Fibroblast of mammary gland (primary cell): ENCODE results near the gene ZRANB3.
A peak's percentile ranks its signal among the peaks of the same experiment; 100 is the strongest.

Source experiments
- DNase-seq: peaks from one replicate; pipeline ENCODE4 v3.0.0-alpha.2; 2010; ENCODE audit warnings: low read depth
- H3K4me3 ChIP-seq: 2 replicates; pipeline ENCODE4 v1.5.1; 2011; ENCODE audit warnings: low read depth, mild to moderate bottlenecking, low read length, moderate library complexity; ENCODE audit not compliant: control insufficient read depth
- TF ChIP-seq, protein P1 (sequence below): conservative IDR thresholded peaks from 2 replicates; pipeline ENCODE4 v1.5.1; 2011; ENCODE audit warnings: low read depth, low read length, inconsistent platforms; ENCODE audit not compliant: control insufficient read depth, insufficient read depth

Gene ZRANB3

DNA sequence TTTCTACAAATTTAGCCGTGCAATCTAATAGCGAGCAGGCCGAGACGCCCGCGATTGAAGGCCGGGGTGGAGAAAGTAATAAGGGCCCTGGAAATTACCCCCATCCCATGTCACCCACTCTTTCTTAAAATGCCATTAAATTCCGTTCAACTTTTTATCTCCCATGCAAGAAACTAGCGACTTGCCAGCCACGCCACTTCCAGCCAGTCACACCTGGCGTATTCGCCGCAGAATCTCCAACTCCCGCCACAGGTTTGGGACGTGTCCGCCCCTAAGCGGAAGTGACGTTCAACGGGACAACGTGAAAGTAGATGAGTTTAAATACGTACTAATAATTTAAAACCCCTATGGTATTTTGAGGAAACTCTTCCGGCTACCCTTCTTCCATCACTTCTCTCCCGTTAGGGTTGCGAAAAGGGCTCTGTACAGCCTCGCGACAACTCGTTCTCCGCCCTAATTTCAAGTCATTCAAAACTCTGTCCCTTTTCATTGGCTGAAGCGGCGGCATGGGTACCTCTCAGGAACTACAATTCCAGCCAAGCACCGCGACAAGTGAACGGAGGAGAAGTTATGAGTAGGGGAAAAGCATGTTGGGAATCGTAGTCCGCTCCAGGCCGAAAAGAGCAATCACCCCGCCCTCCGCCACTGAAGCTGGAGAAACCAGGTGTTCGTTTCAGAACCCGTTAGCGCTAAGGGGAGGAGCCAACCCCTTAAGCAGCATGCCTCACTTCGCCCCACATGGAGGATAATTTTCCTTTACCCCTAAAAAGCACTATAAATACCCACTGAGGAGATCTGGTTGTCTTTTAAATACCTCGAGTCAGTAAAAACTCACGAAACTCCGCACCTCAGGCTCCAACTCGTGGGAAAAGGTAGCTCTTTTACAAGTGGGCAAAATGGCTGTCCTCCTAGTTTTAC, at the start of gene ZRANB3:
Gene ZRANB3, minus strand, starts transcription at position 906 of the 918 bp plus-strand sequence.
- peak within 1 kb of the TSS; percentile 74 for H3K4me3 ChIP-seq

DNA sequence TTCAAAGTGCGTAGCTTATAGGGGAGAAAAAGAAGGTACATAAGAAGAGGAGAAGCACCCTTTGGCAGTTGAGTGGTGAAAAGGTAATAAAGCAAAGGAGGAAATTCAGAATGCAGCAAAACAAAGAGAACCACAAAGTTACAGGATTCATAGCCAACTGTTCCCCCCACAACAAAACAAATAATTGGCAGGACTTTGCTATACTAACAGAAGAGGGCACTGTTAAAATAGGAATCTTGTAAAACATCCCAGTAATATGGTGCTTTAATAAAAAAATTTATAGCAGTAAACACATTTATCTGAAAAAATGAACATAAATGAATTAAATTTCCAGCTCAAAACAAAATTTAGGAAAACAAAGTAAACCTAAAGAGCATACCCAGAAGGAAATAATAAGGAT, 42.6 kb upstream of the ZRANB3 start:
- H3K4me3 ChIP-seq: no peak overlapping the region
- no peak for DNase-seq
- TF ChIP-seq, protein P1, sequence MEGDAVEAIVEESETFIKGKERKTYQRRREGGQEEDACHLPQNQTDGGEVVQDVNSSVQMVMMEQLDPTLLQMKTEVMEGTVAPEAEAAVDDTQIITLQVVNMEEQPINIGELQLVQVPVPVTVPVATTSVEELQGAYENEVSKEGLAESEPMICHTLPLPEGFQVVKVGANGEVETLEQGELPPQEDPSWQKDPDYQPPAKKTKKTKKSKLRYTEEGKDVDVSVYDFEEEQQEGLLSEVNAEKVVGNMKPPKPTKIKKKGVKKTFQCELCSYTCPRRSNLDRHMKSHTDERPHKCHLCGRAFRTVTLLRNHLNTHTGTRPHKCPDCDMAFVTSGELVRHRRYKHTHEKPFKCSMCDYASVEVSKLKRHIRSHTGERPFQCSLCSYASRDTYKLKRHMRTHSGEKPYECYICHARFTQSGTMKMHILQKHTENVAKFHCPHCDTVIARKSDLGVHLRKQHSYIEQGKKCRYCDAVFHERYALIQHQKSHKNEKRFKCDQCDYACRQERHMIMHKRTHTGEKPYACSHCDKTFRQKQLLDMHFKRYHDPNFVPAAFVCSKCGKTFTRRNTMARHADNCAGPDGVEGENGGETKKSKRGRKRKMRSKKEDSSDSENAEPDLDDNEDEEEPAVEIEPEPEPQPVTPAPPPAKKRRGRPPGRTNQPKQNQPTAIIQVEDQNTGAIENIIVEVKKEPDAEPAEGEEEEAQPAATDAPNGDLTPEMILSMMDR: peak; percentile 2

More for the DNA sequence above, at the start of gene ZRANB3:
- peak; percentile 98 for DNase-seq
- TF ChIP-seq, protein P1: no peak

DNA sequence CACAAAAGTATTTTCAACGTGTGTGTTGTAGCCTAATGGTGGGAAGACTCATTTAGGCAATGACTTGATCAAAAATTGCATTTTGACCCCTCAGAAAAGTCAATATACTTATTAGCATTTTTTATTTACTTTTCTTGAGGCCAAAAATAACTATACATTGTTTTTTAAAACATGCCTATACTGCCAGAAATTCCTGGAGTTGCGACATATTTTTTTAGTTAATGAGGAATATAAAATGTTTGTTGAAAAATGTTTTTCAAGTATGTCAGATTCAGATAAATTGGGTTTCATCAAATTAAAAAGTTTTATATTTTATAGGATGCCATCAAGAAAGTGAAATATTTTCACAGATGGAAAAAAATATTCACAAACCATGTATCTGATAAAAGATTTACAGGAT, 39.9 kb upstream of the ZRANB3 start:
- TF ChIP-seq, protein P1: no peak
- no peak for DNase-seq
- no peak overlapping the region for H3K4me3 ChIP-seq

DNA sequence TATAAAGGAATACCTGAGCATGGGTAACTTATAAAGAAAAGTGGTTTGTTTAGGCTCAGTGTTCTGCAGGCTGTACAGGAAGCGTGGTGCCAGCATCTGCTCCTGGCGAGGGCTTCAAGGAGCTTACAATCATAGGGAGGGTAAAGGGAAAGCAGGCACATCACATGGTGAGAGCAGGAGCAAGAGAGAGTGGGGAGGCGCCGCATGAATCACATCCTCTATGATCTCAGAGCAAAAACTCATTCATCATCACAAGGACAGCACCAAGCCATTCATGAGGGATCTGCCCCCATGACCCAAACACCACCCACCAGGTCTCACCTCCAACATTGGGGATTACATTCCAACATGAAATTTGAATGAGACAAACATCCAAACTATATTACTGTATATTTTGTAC, 32.8 kb upstream of the ZRANB3 start:
- peak; percentile 66 for DNase-seq
- TF ChIP-seq, protein P1: no peak
- H3K4me3 ChIP-seq: no peak overlapping the region

DNA sequence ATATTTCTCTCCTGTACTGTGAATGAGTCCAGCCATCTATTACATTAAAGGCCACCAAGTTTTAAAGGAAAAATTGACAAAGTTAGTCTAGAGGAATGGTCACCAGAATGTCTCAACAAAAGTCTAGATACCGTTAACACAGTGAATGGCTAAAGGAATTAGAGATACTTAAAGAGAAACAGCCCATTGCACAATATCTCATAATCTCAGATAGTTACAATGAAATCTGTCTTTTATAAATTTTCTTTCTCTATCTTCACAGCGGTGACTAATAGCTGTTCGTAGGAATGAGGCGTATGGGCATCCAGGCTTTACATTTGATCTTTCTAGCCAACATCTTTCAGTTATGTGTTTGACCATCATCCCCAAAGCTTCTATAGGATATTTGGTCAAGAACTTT, 30.9 kb upstream of the ZRANB3 start:
- TF ChIP-seq, protein P1: no peak
- H3K4me3 ChIP-seq: no peak overlapping the region
- DNase-seq: no peak

DNA sequence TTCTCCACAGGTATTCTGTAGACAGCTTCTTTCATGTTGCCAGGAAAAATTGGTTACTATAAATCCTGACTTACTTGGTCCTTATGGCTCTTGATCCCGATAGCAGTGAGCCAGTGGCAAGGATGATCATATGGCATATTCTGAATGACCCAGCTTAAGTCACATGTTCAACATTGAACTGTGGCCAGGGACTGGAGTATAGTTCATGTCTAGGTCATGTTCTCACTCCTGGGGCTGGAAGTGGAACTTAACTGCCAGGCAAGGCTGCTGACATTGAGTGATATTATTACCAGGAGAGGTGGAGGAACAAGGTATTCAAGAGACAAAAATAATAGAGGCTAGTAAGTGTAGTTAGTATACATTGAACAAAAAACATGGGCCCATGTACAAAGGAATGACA, 26.5 kb upstream of the ZRANB3 start:
- no peak overlapping the region for H3K4me3 ChIP-seq
- TF ChIP-seq, protein P1: no peak
- DNase-seq: peak; percentile 21
